Endodermal cell (in vitro differentiated cells): ENCODE measurements around the gene IFNA6. TPM values are rescaled to one million over a fixed set of nuclear protein-coding genes. Genes with fewer than 3 reads are reported as not detected.

Source experiments
- DNase-seq: peaks from one replicate; pipeline ENCODE4 v3.0.0-alpha.2; 2017
- H3K27ac ChIP-seq: 2 replicates; pipeline ENCODE4 v1.5.1; 2013; ENCODE audit warnings: mild to moderate bottlenecking, low read depth, low read length, moderate library complexity
- H3K27me3 ChIP-seq: 2 replicates; pipeline ENCODE4 v1.6.1; 2013; ENCODE audit warnings: mild to moderate bottlenecking, low read length, moderate library complexity; ENCODE audit not compliant: insufficient read depth, control insufficient read depth, poor library complexity, severe bottlenecking
- H3K36me3 ChIP-seq: 2 replicates; pipeline ENCODE4 v1.7.0; 2013; ENCODE audit warnings: mild to moderate bottlenecking, low read length, moderate library complexity; ENCODE audit not compliant: control insufficient read depth, insufficient read depth
- H3K4me1 ChIP-seq: one replicate; pipeline ENCODE4 v1.7.0; 2013; ENCODE audit warnings: low read length; ENCODE audit not compliant: control insufficient read depth, insufficient read depth
- H3K4me3 ChIP-seq: 2 replicates; pipeline ENCODE4 v1.5.1; 2013; ENCODE audit warnings: mild to moderate bottlenecking, low read length, moderate library complexity
- H3K9ac ChIP-seq: 2 replicates; pipeline ENCODE4 v1.6.1; 2013; ENCODE audit warnings: mild to moderate bottlenecking, low read length, moderate library complexity; ENCODE audit not compliant: poor library complexity, severe bottlenecking; ENCODE audit errors: extremely low read depth
- H3K9me3 ChIP-seq: 2 replicates; pipeline ENCODE4 v1.6.1; 2013; ENCODE audit warnings: mild to moderate bottlenecking, low read length, moderate library complexity; ENCODE audit not compliant: control insufficient read depth
- H3K27ac Mint-ChIP-seq: 2 replicates; pipeline ENCODE4 v1.8.0; 2020; ENCODE audit warnings: mixed read lengths
- H3K27me3 Mint-ChIP-seq: 2 replicates; pipeline ENCODE4 v1.8.0; 2021; ENCODE audit warnings: mild to moderate bottlenecking, mixed read lengths; ENCODE audit not compliant: insufficient read depth
- H3K36me3 Mint-ChIP-seq: 2 replicates; pipeline ENCODE4 v1.8.0; 2020; ENCODE audit warnings: low read depth, mixed read lengths
- H3K4me1 Mint-ChIP-seq: 2 replicates; pipeline ENCODE4 v1.8.0; 2020; ENCODE audit warnings: mixed read lengths
- H3K4me3 Mint-ChIP-seq: 2 replicates; pipeline ENCODE4 v1.8.0; 2020; ENCODE audit warnings: mild to moderate bottlenecking, moderate library complexity, mixed read lengths
- H3K9me3 Mint-ChIP-seq: 2 replicates; pipeline ENCODE4 v1.8.0; 2020; ENCODE audit warnings: mild to moderate bottlenecking, mixed read lengths
- WGBS, 2 experiments: methylation state at CpG; one replicate each; pipeline versions ENCODE4 v1.1.5 to v1.1.7; 2013; ENCODE audit warnings: missing lambda C conversion rate in 2 of 2, mixed read lengths in 1 of 2; ENCODE audit not compliant: insufficient coverage in 1 of 2, insufficient read length in 1 of 2; 5-methylcytosine and 5-hydroxymethylcytosine counted together
- total RNA-seq, 2 donors: library from RNA; stranded (reverse); fragmentation: NEBNext Ultra II Directional in 1 of 2; extraction: Animal tissue kit (Norgen Biotek cat#: 25700) in 1 of 2; gene quantifications; 2 replicates in 1 of 2; 3 replicates in 1 of 2; pipeline ENCODE4 v1.2.1, GENCODE V29; 2021
- TF ChIP-seq, protein P1 (sequence below): fragments of 200-600 bp; sonication (generic); conservative IDR thresholded peaks from 2 replicates; pipeline ENCODE4 v1.5.0; 2021; ENCODE audit warnings: antibody characterized with exemption, mild to moderate bottlenecking

The IFNA6 gene
- total RNA-seq, 2 donors from 2014 or later = not detected

DNA sequence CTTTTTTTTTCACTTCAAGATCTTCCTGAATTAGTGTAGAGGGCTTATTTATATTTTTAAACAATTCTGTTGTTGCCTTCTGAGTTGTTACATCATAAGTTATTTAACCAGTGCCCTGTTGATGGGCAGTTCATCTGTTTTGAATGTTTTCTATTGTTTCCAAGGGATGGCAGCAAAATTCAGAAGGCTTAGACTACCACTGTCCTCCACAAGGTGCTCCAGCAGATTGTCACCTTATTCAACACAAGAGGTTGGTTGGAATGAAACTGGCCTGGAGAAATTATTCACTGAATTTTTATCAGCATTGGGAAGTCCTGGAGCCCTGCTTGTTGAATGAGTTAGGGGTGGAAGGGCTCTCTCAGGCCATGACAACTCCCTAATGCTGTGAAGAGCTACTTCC lies 14.2 kb downstream of the IFNA6 start:
- TF ChIP-seq, protein P1, sequence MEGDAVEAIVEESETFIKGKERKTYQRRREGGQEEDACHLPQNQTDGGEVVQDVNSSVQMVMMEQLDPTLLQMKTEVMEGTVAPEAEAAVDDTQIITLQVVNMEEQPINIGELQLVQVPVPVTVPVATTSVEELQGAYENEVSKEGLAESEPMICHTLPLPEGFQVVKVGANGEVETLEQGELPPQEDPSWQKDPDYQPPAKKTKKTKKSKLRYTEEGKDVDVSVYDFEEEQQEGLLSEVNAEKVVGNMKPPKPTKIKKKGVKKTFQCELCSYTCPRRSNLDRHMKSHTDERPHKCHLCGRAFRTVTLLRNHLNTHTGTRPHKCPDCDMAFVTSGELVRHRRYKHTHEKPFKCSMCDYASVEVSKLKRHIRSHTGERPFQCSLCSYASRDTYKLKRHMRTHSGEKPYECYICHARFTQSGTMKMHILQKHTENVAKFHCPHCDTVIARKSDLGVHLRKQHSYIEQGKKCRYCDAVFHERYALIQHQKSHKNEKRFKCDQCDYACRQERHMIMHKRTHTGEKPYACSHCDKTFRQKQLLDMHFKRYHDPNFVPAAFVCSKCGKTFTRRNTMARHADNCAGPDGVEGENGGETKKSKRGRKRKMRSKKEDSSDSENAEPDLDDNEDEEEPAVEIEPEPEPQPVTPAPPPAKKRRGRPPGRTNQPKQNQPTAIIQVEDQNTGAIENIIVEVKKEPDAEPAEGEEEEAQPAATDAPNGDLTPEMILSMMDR = peak; percentile 54
- Mint-ChIP-seq H3K4me3 (no peak overlapping the region), H3K9me3 (no peaks in the 10 kb centered on the region), H3K27me3 (peaks cover 28% of the 10 kb centered on the region), H3K27ac (no peak overlapping the region), H3K36me3 (peaks cover 17% of the 10 kb centered on the region), H3K4me1 (peaks cover 24% of the 10 kb centered on the region)
- DNase-seq = no peak
- H3K27ac ChIP-seq = no peak overlapping the region
- H3K4me1 ChIP-seq = peaks cover 7% of the 10 kb centered on the region
- no peaks in the 10 kb centered on the region for H3K9me3 ChIP-seq
- H3K9ac ChIP-seq = no peak overlapping the region
- H3K4me3 ChIP-seq = no peak overlapping the region
- H3K36me3 ChIP-seq = peaks cover 23% of the 10 kb centered on the region
- peaks cover 17% of the 10 kb centered on the region for H3K27me3 ChIP-seq

DNA sequence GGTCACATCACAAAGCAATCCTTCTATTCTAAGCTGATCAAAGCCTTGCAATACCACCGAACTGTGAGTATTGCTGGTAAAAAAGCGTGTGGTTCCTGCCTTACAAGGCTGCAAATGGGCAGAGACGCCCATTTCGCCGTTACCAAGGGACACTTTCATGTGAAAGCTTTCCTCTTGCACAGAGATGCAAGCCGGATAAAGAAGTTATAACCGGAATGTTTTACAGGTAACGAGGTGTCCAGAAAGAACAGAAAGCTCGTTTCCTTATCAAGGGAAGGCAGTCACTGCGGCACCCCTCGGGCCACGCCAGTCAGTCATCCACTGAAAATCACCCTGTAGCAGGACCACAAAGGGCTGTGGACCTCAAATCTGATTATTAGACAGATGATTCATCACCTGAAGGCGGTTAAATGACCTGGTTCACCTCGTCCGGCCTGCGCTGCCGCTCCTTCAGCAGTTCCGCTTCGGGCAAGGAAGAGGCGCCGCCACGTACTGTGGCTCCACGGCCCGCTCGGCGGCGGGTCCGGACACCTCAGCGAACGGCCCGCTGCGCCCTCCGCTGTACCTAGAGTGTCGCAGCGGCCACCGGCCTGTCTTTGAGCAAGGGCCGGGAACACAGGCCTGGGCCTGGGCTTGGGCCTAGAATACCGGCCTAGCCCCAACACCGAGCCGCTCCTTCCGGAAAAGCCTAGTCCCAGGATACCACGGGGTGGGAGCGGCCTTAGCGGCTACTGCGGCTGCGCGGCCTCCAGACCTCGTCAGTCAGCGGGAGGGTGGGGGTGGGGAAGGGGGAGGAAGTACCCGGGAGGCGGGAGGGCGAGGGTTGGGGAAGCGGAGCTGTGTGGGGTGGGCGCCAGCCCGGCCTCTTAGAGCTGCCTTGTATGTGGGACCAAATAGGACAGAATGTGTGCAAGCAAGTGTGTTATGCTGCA lies 15.7 kb downstream of the IFNA6 start, which contains the start of gene KLHL9:
KLHL9 (minus strand) TSS at position 704 of the 932 bp plus-strand sequence; CDS start at position 159, 545 bp downstream.
- Histone ChIP-seq H3K27ac (peak within 1 kb of the TSS; percentile 79), H3K27me3 (peaks cover 15% of the 10 kb centered on the region), H3K9me3 (no peaks in the 10 kb centered on the region), H3K4me1 (peaks cover 7% of the 10 kb centered on the region), H3K9ac (peak within 1 kb of the TSS; percentile 91), H3K4me3 (peak within 1 kb of the TSS; percentile 89), H3K36me3 (peaks cover 35% of the 10 kb centered on the region)
- peaks cover 21% of the 10 kb centered on the region for H3K36me3 Mint-ChIP-seq
- H3K4me3 Mint-ChIP-seq = peak within 1 kb of the TSS; percentile 90
- H3K9me3 Mint-ChIP-seq = no peaks in the 10 kb centered on the region
- peak; percentile 96 for DNase-seq
- TF ChIP-seq, protein P1 = no peak
- peaks cover 28% of the 10 kb centered on the region for H3K4me1 Mint-ChIP-seq
- 1 to 3% methylated on average over 16 to 55 of the region's 55 CpGs for WGBS, 2 experiments
- peak within 1 kb of the TSS; percentile 93 for H3K27ac Mint-ChIP-seq
- peaks cover 17% of the 10 kb centered on the region for H3K27me3 Mint-ChIP-seq

GRCh38 chr9:21333226-21333625 lies 17.5 kb downstream of the IFNA6 start:
- H3K36me3 Mint-ChIP-seq = peaks cover 21% of the 10 kb centered on the region
- H3K27ac Mint-ChIP-seq = no peak overlapping the region
- Histone ChIP-seq H3K4me1 (peaks cover 7% of the 10 kb centered on the region), H3K27ac (no peak overlapping the region), H3K27me3 (peaks cover 3% of the 10 kb centered on the region), H3K9me3 (no peaks in the 10 kb centered on the region), H3K4me3 (peak overlapping the region; percentile 89), H3K36me3 (peaks cover 44% of the 10 kb centered on the region), H3K9ac (no peak overlapping the region)
- no peaks in the 10 kb centered on the region for H3K9me3 Mint-ChIP-seq
- no peak for DNase-seq
- H3K27me3 Mint-ChIP-seq = peaks cover 3% of the 10 kb centered on the region
- H3K4me1 Mint-ChIP-seq = peaks cover 28% of the 10 kb centered on the region
- WGBS, 2 experiments = 90 to 100% methylated on average over 1 to 2 of the region's 2 CpGs
- TF ChIP-seq, protein P1 = no peak
- H3K4me3 Mint-ChIP-seq = peak overlapping the region; percentile 90
